SK-N-MC (cell line): ENCODE data around the gene PIK3C2G.

Source experiments
- DNase-seq: peaks from one replicate; pipeline ENCODE4 v3.0.0-alpha.2; 2011; ENCODE audit warnings: low read depth, low spot score
- H3K27ac ChIP-seq: fragments of 200-600 bp; sonication (generic); 2 replicates; pipeline ENCODE4 v1.5.1; 2016; ENCODE audit warnings: mixed run types
- H3K36me3 ChIP-seq: fragments of 200-600 bp; sonication (generic); 2 replicates; pipeline ENCODE4 v1.6.1; 2017; ENCODE audit warnings: antibody characterized with exemption, low read length, mixed read lengths; ENCODE audit not compliant: insufficient read depth
- H3K4me3 ChIP-seq: fragments of 200-600 bp; sonication (generic); 2 replicates; pipeline ENCODE4 v1.5.1; 2016
- H3K9ac ChIP-seq: fragments of 200-600 bp; sonication (generic); 2 replicates; pipeline ENCODE4 v1.8.0; 2017; ENCODE audit warnings: mixed run types, mixed read lengths; ENCODE audit not compliant: insufficient read length
- H3K9me3 ChIP-seq: fragments of 200-600 bp; sonication (generic); 2 replicates; pipeline ENCODE4 v1.6.1; 2017; ENCODE audit warnings: low read depth, mild to moderate bottlenecking, antibody characterized with exemption, low read length, moderate library complexity, mixed read lengths
- EZH2 ChIP-seq: fragments of 200-600 bp; sonication (generic); IDR thresholded peaks from one replicate; pipeline ENCODE4 v1.6.1; 2017; ENCODE audit warnings: antibody characterized with exemption
- FOXP2 ChIP-seq: optimal IDR thresholded peaks from 2 replicates; pipeline ENCODE3; 2011; ENCODE audit warnings: mild to moderate bottlenecking, moderate library complexity; ENCODE audit not compliant: insufficient read depth; ENCODE audit errors: extremely low read length, control extremely low read depth
- POLR2AphosphoS5 ChIP-seq: IDR thresholded peaks from 2 replicates; pipeline ENCODE4 v1.6.1; 2012; ENCODE audit warnings: mild to moderate bottlenecking, low read depth, low read length, borderline replicate concordance

Gene PIK3C2G

GRCh38 chr12:18632848-18633247, 371.5 kb downstream of the PIK3C2G start:
- Histone ChIP-seq H3K27ac (no peak overlapping the region), H3K9ac (no peak overlapping the region), H3K36me3 (no peaks in the 10 kb centered on the region), H3K9me3 (no peaks in the 10 kb centered on the region), H3K4me3 (no peak overlapping the region)
- DNase-seq, result no peak
- TF ChIP-seq POLR2AphosphoS5 (no peak), EZH2 (no peak), FOXP2 (no peak)

GRCh38 chr12:18634382-18634781, 373.1 kb downstream of the PIK3C2G start:
- no peak overlapping the region for H3K27ac ChIP-seq
- no peak overlapping the region for H3K4me3 ChIP-seq
- TF ChIP-seq POLR2AphosphoS5 (no peak), FOXP2 (no peak), EZH2 (no peak)
- DNase-seq, result no peak
- no peaks in the 10 kb centered on the region for H3K9me3 ChIP-seq
- H3K36me3 ChIP-seq, result no peaks in the 10 kb centered on the region
- no peak overlapping the region for H3K9ac ChIP-seq

- H3K4me3 ChIP-seq, result no peak overlapping the region
- no peak for TF ChIP-seq FOXP2
- no peak for TF ChIP-seq EZH2
- no peak for TF ChIP-seq POLR2AphosphoS5
- no peak overlapping the region for H3K27ac ChIP-seq
- DNase-seq, result no peak
- H3K36me3 ChIP-seq, result no peaks in the 10 kb centered on the region
- H3K9ac ChIP-seq, result no peak overlapping the region
- H3K9me3 ChIP-seq, result no peaks in the 10 kb centered on the region
Observed at GRCh38 chr12:18640321-18640955, 379.1 kb downstream of the PIK3C2G start.

DNA sequence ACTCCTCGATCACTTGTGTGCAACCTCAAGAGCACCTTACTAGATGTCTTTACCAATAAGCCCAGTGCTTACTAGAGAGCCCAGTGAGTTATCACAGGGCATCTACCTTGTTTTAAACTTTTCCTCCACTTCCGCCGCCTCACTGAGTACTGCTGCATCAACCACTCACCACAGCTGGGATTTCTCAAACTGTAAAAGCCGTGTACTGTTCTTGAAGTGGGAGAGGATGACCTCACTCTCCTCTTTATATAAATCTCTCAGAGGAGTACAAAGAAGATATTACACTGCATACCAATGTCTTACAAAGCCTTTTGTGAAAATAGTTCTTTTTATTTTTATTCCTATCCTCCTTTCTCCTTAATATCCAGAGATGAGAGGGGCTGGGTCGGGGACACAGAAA, 382.4 kb downstream of the PIK3C2G start:
- Histone ChIP-seq H3K36me3 (no peaks in the 10 kb centered on the region), H3K4me3 (no peak overlapping the region), H3K9me3 (no peaks in the 10 kb centered on the region), H3K27ac (no peak overlapping the region), H3K9ac (no peak overlapping the region)
- DNase-seq, result no peak
- TF ChIP-seq EZH2 (no peak), FOXP2 (no peak), POLR2AphosphoS5 (no peak)

DNA sequence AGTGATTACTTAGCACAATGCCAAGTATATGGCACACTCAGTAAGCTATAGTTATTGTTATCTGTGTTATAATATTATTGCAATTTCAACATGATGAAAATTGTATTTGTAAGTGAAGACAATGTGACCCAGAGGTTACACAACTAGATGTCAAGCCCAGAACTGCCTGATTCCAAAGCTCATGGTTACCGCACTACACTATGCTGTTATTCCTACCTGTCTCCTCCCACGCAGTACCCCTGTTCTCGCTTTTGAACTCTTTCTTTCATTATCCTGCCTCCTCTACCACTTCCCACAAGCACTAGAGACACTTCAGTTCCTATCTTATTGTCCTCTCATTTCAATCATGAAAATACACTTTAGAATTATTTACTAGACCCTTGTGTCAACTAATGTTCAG, 383.2 kb downstream of the PIK3C2G start:
- no peaks in the 10 kb centered on the region for H3K9me3 ChIP-seq
- TF ChIP-seq EZH2, result no peak
- no peak for TF ChIP-seq FOXP2
- TF ChIP-seq POLR2AphosphoS5, result no peak
- H3K36me3 ChIP-seq, result no peaks in the 10 kb centered on the region
- H3K27ac ChIP-seq, result no peak overlapping the region
- DNase-seq, result no peak
- H3K9ac ChIP-seq, result no peak overlapping the region
- no peak overlapping the region for H3K4me3 ChIP-seq

DNA sequence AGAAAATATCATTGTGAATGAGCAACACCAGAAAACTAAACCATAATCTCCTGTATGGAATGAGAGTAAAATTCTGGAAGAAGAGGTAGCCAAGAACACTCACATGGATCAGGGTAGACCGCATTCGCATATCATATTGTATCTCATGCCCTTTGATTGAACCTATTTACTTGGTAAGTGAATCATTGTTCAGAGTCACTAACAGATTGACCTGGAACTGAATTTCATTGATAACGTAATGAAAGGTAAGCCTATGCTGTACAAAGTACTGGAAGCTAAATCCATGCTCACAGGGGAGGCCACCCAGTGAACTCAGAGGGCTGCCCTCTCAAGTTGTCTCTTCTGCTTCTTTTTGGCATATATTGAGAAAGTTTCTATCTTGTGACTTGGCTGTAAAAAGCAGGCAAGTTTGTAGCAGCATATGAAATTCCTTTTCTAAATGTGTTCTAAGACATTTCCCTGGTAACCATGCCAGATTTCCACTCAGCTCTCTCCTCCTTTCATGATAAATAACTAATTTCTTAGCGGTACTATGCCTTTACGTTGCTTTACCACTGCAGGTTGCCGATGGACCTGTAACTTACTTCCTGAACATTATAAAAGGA, 385.1 kb downstream of the PIK3C2G start:
- no peak overlapping the region for H3K27ac ChIP-seq
- no peak for DNase-seq
- H3K36me3 ChIP-seq, result no peaks in the 10 kb centered on the region
- no peaks in the 10 kb centered on the region for H3K9me3 ChIP-seq
- no peak for TF ChIP-seq FOXP2
- H3K9ac ChIP-seq, result no peak overlapping the region
- H3K4me3 ChIP-seq, result no peak overlapping the region

- H3K9me3 ChIP-seq, result no peaks in the 10 kb centered on the region
- H3K9ac ChIP-seq, result no peak overlapping the region
- H3K27ac ChIP-seq, result no peak overlapping the region
- TF ChIP-seq POLR2AphosphoS5 (no peak), FOXP2 (no peak), EZH2 (no peak)
- no peak for DNase-seq
- H3K36me3 ChIP-seq, result no peaks in the 10 kb centered on the region
- no peak overlapping the region for H3K4me3 ChIP-seq
Observed at GRCh38 chr12:18651525-18651924, 390.2 kb downstream of the PIK3C2G start.

DNA sequence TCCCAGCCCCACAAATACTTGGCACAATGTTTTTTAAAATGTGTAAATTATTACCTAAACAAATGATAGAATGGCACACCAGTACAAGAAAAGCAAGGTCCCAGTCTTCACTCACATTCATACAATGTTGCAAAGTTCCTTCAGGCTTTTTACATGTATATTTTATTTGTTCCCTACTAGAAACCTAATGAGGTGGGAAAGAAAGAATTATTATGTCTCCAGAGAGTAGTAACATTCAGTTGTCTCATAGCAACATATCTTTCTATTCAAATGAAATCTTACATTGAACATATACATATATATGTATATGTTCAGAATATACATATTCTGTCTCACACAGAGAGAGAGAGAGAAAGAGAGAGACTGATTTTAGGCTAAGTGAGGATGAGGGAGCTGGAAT, 391.3 kb downstream of the PIK3C2G start:
- Histone ChIP-seq H3K9me3 (no peaks in the 10 kb centered on the region), H3K9ac (no peak overlapping the region), H3K27ac (no peak overlapping the region), H3K4me3 (no peak overlapping the region), H3K36me3 (no peaks in the 10 kb centered on the region)
- DNase-seq, result no peak
- TF ChIP-seq EZH2 (no peak), POLR2AphosphoS5 (no peak), FOXP2 (no peak)

DNA sequence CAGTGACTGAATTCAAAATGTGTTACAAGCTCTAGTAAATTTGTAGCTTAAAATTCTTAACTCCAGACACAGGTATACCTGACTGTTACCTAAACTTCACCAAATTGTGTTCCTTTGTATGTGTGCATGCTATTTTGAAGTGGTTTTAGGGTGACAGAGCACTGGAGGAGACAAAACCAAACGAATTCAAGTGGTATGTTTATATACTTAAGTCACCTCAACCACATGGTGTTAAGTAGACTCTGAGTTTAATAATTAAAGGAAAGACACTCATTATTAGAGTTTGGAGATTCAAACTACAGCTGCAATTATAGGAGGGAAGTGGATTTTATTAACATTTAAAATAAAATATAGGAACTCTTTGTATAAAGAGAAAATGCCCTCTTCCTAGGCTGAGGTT, 392.1 kb downstream of the PIK3C2G start:
- H3K4me3 ChIP-seq, result no peak overlapping the region
- H3K36me3 ChIP-seq, result no peaks in the 10 kb centered on the region
- H3K9me3 ChIP-seq, result no peaks in the 10 kb centered on the region
- TF ChIP-seq POLR2AphosphoS5 (no peak), EZH2 (no peak), FOXP2 (no peak)
- no peak for DNase-seq
- no peak overlapping the region for H3K27ac ChIP-seq
- no peak overlapping the region for H3K9ac ChIP-seq

- H3K4me3 ChIP-seq, result no peak overlapping the region
- no peak for DNase-seq
- TF ChIP-seq POLR2AphosphoS5 (no peak), EZH2 (no peak), FOXP2 (no peak)
- no peak overlapping the region for H3K27ac ChIP-seq
- no peaks in the 10 kb centered on the region for H3K9me3 ChIP-seq
- no peak overlapping the region for H3K9ac ChIP-seq
- no peaks in the 10 kb centered on the region for H3K36me3 ChIP-seq
Observed at GRCh38 chr12:18655351-18655750, 394.0 kb downstream of the PIK3C2G start.
